ENCODE measurements around the gene KIFC3. TPM values are rescaled to one million over a fixed set of nuclear protein-coding genes. Genes with fewer than 3 reads are reported as not detected.
A peak's percentile ranks its signal among the peaks of the same experiment; 100 is the strongest.

The KIFC3 gene
- total RNA-seq, 1 donor from 2014 or later = 25.1 TPM

- H3K27ac Mint-ChIP-seq (ENCODE audit: unreplicated experiment) = peak overlapping the region; percentile 24
- no peaks in the 10 kb centered on the region for H3K27me3 Mint-ChIP-seq (ENCODE audit: low read depth)
- H3K9me3 Mint-ChIP-seq = no peaks in the 10 kb centered on the region
- H3K36me3 Mint-ChIP-seq (ENCODE audit: low read depth) = no peaks in the 10 kb centered on the region
- TF ChIP-seq CTCF (conservative IDR thresholded peaks at IDR 0.05) = no peak
- DNase-seq (ENCODE audit: low read depth, low spot score) = no peak
- peaks cover 50% of the 10 kb centered on the region for H3K4me1 Mint-ChIP-seq
- H3K4me3 Mint-ChIP-seq = peak overlapping the region; percentile 87
These were observed 1.0 kb downstream of the KIFC3 start for GRCh38 chr16:57801098-57801808.

- H3K27ac Mint-ChIP-seq (ENCODE audit: unreplicated experiment) = peak overlapping the region; percentile 9
- H3K4me3 Mint-ChIP-seq = peak overlapping the region; percentile 87
- H3K36me3 Mint-ChIP-seq (ENCODE audit: low read depth) = no peaks in the 10 kb centered on the region
- H3K9me3 Mint-ChIP-seq = no peaks in the 10 kb centered on the region
- no peaks in the 10 kb centered on the region for H3K27me3 Mint-ChIP-seq (ENCODE audit: low read depth)
- H3K4me1 Mint-ChIP-seq = peaks cover 50% of the 10 kb centered on the region
- TF ChIP-seq CTCF (conservative IDR thresholded peaks at IDR 0.05) = no peak
- no peak for DNase-seq (ENCODE audit: low read depth, low spot score)
These were observed 1.8 kb downstream of the KIFC3 start for GRCh38 chr16:57800200-57801097.

GRCh38 chr16:57799600-57800199 is 2.6 kb downstream of the KIFC3 start:
- no peak for DNase-seq (ENCODE audit: low read depth, low spot score)
- Mint-ChIP-seq H3K4me1 (peaks cover 50% of the 10 kb centered on the region), H3K27ac (ENCODE audit: unreplicated experiment) (no peak overlapping the region), H3K27me3 (ENCODE audit: low read depth) (no peaks in the 10 kb centered on the region), H3K9me3 (no peaks in the 10 kb centered on the region), H3K36me3 (ENCODE audit: low read depth) (no peaks in the 10 kb centered on the region), H3K4me3 (peak overlapping the region; percentile 87)
- no peak for TF ChIP-seq CTCF (conservative IDR thresholded peaks at IDR 0.05)

- Mint-ChIP-seq H3K27ac (ENCODE audit: unreplicated experiment) (no peak overlapping the region), H3K27me3 (ENCODE audit: low read depth) (no peaks in the 10 kb centered on the region), H3K4me1 (peaks cover 47% of the 10 kb centered on the region), H3K36me3 (ENCODE audit: low read depth) (no peaks in the 10 kb centered on the region), H3K9me3 (no peaks in the 10 kb centered on the region), H3K4me3 (peak overlapping the region; percentile 80)
- no peak for TF ChIP-seq CTCF (conservative IDR thresholded peaks at IDR 0.05)
- no peak for DNase-seq (ENCODE audit: low read depth, low spot score)
These were observed 3.2 kb downstream of the KIFC3 start for GRCh38 chr16:57798953-57799599.

GRCh38 chr16:57798267-57798810 is 4.0 kb downstream of the KIFC3 start:
- peak overlapping the region; percentile 80 for H3K4me3 Mint-ChIP-seq
- H3K27me3 Mint-ChIP-seq (ENCODE audit: low read depth) = no peaks in the 10 kb centered on the region
- no peak overlapping the region for H3K27ac Mint-ChIP-seq (ENCODE audit: unreplicated experiment)
- TF ChIP-seq CTCF (conservative IDR thresholded peaks at IDR 0.05) = no peak
- no peaks in the 10 kb centered on the region for H3K9me3 Mint-ChIP-seq
- no peaks in the 10 kb centered on the region for H3K36me3 Mint-ChIP-seq (ENCODE audit: low read depth)
- DNase-seq (ENCODE audit: low read depth, low spot score) = no peak
- peaks cover 39% of the 10 kb centered on the region for H3K4me1 Mint-ChIP-seq
